Endothelial cell of umbilical vein (primary cell): Measurements from ENCODE around the gene KLF5.

Experiments used
- CTCF ChIP-seq, 2 donors: IDR thresholded peaks; 1 replicate in 1 of 2; 2 replicates in 1 of 2; pipeline ENCODE4 v1.5.1; 2011; ENCODE audit warnings: low read length in 2 of 2, mild to moderate bottlenecking in 2 of 2, moderate library complexity in 2 of 2, control low read depth in 1 of 2, inconsistent platforms in 1 of 2, low read depth in 1 of 2; ENCODE audit not compliant: insufficient read depth in 1 of 2; ENCODE audit errors: extremely low read depth in 1 of 2
- EZH2 ChIP-seq: IDR thresholded peaks from 2 replicates; pipeline ENCODE4 v1.6.1; 2012; ENCODE audit warnings: borderline replicate concordance, low read depth, mild to moderate bottlenecking, moderate library complexity, low read length, inconsistent platforms; ENCODE audit not compliant: severe bottlenecking
- JUN ChIP-seq: IDR thresholded peaks from 2 replicates; pipeline ENCODE4 v1.6.1; 2011; ENCODE audit warnings: borderline replicate concordance, low read depth; ENCODE audit not compliant: insufficient read length, insufficient read depth
- MYC ChIP-seq: IDR thresholded peaks from one replicate; pipeline ENCODE4 v1.6.1; 2011; ENCODE audit warnings: mild to moderate bottlenecking, low read depth, low read length
- POLR2A ChIP-seq: IDR thresholded peaks from 2 replicates; pipeline ENCODE4 v1.6.1; 2012; ENCODE audit warnings: low read depth, mild to moderate bottlenecking, control low read depth, low read length
- POLR2AphosphoS5 ChIP-seq: IDR thresholded peaks from 2 replicates; pipeline ENCODE4 v1.6.1; 2012; ENCODE audit warnings: low read depth, mild to moderate bottlenecking, control low read depth, low read length, moderate library complexity; ENCODE audit not compliant: insufficient read depth
- TF ChIP-seq, protein P1 (sequence below): IDR thresholded peaks from 2 replicates; pipeline ENCODE4 v1.6.1; 2011; ENCODE audit not compliant: insufficient read depth, insufficient read length

DNA sequence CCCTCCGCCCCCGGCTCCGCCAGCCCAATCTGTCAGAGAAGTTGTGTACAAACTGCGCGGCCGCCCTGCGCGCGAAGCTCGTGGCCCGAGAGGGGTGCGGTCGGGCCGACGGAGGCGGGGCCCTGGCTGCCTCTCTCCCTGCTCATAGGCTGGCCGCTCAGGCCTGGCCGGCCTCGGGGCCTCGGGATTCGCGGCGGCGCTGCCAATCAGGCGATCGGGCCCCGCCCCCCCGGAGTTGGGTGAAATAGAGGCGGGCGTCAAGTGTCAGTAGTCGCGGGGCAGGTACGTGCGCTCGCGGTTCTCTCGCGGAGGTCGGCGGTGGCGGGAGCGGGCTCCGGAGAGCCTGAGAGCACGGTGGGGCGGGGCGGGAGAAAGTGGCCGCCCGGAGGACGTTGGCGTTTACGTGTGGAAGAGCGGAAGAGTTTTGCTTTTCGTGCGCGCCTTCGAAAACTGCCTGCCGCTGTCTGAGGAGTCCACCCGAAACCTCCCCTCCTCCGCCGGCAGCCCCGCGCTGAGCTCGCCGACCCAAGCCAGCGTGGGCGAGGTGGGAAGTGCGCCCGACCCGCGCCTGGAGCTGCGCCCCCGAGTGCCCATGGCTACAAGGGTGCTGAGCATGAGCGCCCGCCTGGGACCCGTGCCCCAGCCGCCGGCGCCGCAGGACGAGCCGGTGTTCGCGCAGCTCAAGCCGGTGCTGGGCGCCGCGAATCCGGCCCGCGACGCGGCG lies at the start of gene KLF5:
- TF ChIP-seq CTCF (IDR thresholded peaks at IDR 0.05; ENCODE audit: extremely low read depth in 1 of 2, insufficient read depth in 1 of 2, low read depth in 1 of 2, low read length in 2 of 2) (no peak), POLR2AphosphoS5 (peak; percentile 27), POLR2A (no peak), EZH2 (no peak), MYC (no peak), JUN (no peak)
- TF ChIP-seq, protein P1, sequence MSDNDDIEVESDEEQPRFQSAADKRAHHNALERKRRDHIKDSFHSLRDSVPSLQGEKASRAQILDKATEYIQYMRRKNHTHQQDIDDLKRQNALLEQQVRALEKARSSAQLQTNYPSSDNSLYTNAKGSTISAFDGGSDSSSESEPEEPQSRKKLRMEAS, result peak; percentile 29
